GM23248 (cell line): Measurements from ENCODE around the gene CREB3L1.

ENCODE experiments used
- EZH2 ChIP-seq: fragments of 200-600 bp; sonication (generic); IDR thresholded peaks from 2 replicates; pipeline ENCODE4 v1.6.1; 2018; ENCODE audit warnings: antibody characterized with exemption, mild to moderate bottlenecking; ENCODE audit not compliant: insufficient read depth, poor library complexity, severe bottlenecking
- EZH2phosphoT487 ChIP-seq: fragments of 200-600 bp; sonication (generic); IDR thresholded peaks from 2 replicates; pipeline ENCODE4 v1.6.1; 2018; ENCODE audit warnings: antibody characterized with exemption, moderate library complexity, mild to moderate bottlenecking, low read depth; ENCODE audit not compliant: insufficient read depth

GRCh38 chr11:46280706-46281105 is 3.2 kb downstream of the CREB3L1 start:
- TF ChIP-seq EZH2 (no peak), EZH2phosphoT487 (no peak)
